DND-41 (cell line): ENCODE measurements around the gene DHRS3.
A peak's percentile ranks its signal among the peaks of the same experiment; 100 is the strongest.

Experiments
- ATAC-seq: fragments of 200-7000 bp; cut with Tn5 transposase; 3 replicates; pipeline ENCODE4 v1.9.1; 2021; ENCODE audit warnings: low read depth; ENCODE audit not compliant: insufficient read depth
- DNase-seq: peaks from one replicate; pipeline ENCODE4 v3.0.0-alpha.2; 2020
- H2AFZ ChIP-seq: 2 replicates; pipeline ENCODE4 v1.6.0; 2012; ENCODE audit warnings: low read depth, low read length
- H3K27ac ChIP-seq: 2 replicates; pipeline ENCODE4 v1.5.1; 2012; ENCODE audit warnings: low read length, inconsistent platforms
- H3K27me3 ChIP-seq: fragments of 200-600 bp; sonication (generic); 2 replicates; pipeline ENCODE4 v1.6.0; 2012; ENCODE audit warnings: low read length, mild to moderate bottlenecking, inconsistent platforms; ENCODE audit not compliant: insufficient read depth, poor library complexity
- H3K36me3 ChIP-seq: 2 replicates; pipeline ENCODE4 v1.5.1; 2012; ENCODE audit warnings: low read length, inconsistent platforms; ENCODE audit not compliant: insufficient read depth
- H3K4me1 ChIP-seq: 2 replicates; pipeline ENCODE4 v1.5.1; 2012; ENCODE audit warnings: mild to moderate bottlenecking, low read length; ENCODE audit not compliant: insufficient read depth
- H3K4me2 ChIP-seq: 2 replicates; pipeline ENCODE4 v1.6.0; 2012; ENCODE audit warnings: mild to moderate bottlenecking, moderate library complexity, low read length, inconsistent platforms; ENCODE audit not compliant: insufficient read depth
- H3K4me3 ChIP-seq, 2 experiments: fragments of 200-600 bp in 1 of 2; shearing (Covaris generic) in 1 of 2; 2 replicates each; pipeline ENCODE4 v1.5.1; 2012 to 2016; ENCODE audit warnings: inconsistent platforms in 2 of 2, low read length in 2 of 2, mild to moderate bottlenecking in 2 of 2, low read depth in 1 of 2, moderate library complexity in 1 of 2
- H3K79me2 ChIP-seq: 2 replicates; pipeline ENCODE4 v1.6.0; 2012; ENCODE audit warnings: low read length, inconsistent platforms; ENCODE audit not compliant: insufficient read depth
- H3K9ac ChIP-seq: 2 replicates; pipeline ENCODE4 v1.6.0; 2012; ENCODE audit warnings: low read depth, mild to moderate bottlenecking, inconsistent platforms, low read length, moderate library complexity
- H3K9me3 ChIP-seq: 2 replicates; pipeline ENCODE4 v1.5.1; 2012; ENCODE audit warnings: low read length, moderate library complexity, mild to moderate bottlenecking, inconsistent platforms; ENCODE audit not compliant: insufficient read depth, severe bottlenecking
- H4K20me1 ChIP-seq: 2 replicates; pipeline ENCODE4 v1.6.0; 2012; ENCODE audit warnings: low read length; ENCODE audit not compliant: insufficient read depth
- CTCF ChIP-seq: IDR thresholded peaks from 2 replicates; pipeline ENCODE4 v1.5.1; 2012; ENCODE audit warnings: borderline replicate concordance, low read length, moderate library complexity, mild to moderate bottlenecking; ENCODE audit not compliant: poor library complexity, severe bottlenecking; ENCODE audit errors: extremely low read depth
- EZH2 ChIP-seq: IDR thresholded peaks from 3 replicates; pipeline ENCODE4 v1.6.1; 2012; ENCODE audit warnings: borderline replicate concordance, low read depth, mild to moderate bottlenecking, moderate library complexity, low read length, inconsistent platforms; ENCODE audit not compliant: severe bottlenecking

Gene DHRS3

GRCh38 chr1:12620488-12620865 lies 2.5 kb upstream of the DHRS3 start:
- Histone ChIP-seq H3K79me2 (peaks cover 20% of the 10 kb centered on the region), H3K27me3 (peaks cover 5% of the 10 kb centered on the region), H3K4me1 (peaks cover 54% of the 10 kb centered on the region), H3K9me3 (no peaks in the 10 kb centered on the region), H2AFZ (no peak overlapping the region), H3K36me3 (no peaks in the 10 kb centered on the region; the same call in 1 of the 2 replicates), H3K4me2 (peak overlapping the region; percentile 68), H3K9ac (peak overlapping the region; percentile 23), H4K20me1 (0 out of 2 replicates have a peak, but pooled peaks cover 5% of the 10 kb centered on the region), H3K27ac (peak overlapping the region; percentile 63), H3K4me3 (no peak overlapping the region)
- DNase-seq = peak; percentile 73
- no peak for TF ChIP-seq CTCF
- no peak for TF ChIP-seq EZH2
- peak; percentile 47 for ATAC-seq

GRCh38 chr1:12619792-12620487 lies 1.9 kb upstream of the DHRS3 start:
- Histone ChIP-seq H3K4me3 (peak overlapping the region in 1 of 2 experiments; percentile 60; a peak in 2 of 4 replicates), H3K79me2 (peaks cover 26% of the 10 kb centered on the region), H3K4me2 (peak overlapping the region; percentile 68), H3K27ac (peak overlapping the region; percentile 90), H3K9me3 (no peaks in the 10 kb centered on the region), H3K36me3 (no peaks in the 10 kb centered on the region; the same call in 1 of the 2 replicates), H2AFZ (no peak overlapping the region), H3K9ac (peak overlapping the region; percentile 65), H3K4me1 (peaks cover 60% of the 10 kb centered on the region), H4K20me1 (peaks cover 8% of the 10 kb centered on the region; the same call in 1 of the 2 replicates), H3K27me3 (peaks cover 5% of the 10 kb centered on the region)
- peak; percentile 43 for ATAC-seq
- DNase-seq = peak; percentile 81
- peak; percentile 97 for TF ChIP-seq CTCF
- TF ChIP-seq EZH2 = no peak

- Histone ChIP-seq H3K27ac (peak overlapping the region; percentile 90), H3K4me3 (peak overlapping the region; percentile 27 to 60; a peak in 3 of 4 replicates), H3K4me2 (peak overlapping the region; percentile 68), H3K27me3 (peaks cover 5% of the 10 kb centered on the region), H3K36me3 (no peaks in the 10 kb centered on the region; the same call in 1 of the 2 replicates), H3K9ac (peak overlapping the region; percentile 65), H4K20me1 (peaks cover 13% of the 10 kb centered on the region), H3K79me2 (peaks cover 33% of the 10 kb centered on the region), H2AFZ (peak overlapping the region; percentile 64), H3K9me3 (no peaks in the 10 kb centered on the region), H3K4me1 (peaks cover 67% of the 10 kb centered on the region)
- DNase-seq = peak; percentile 74
- TF ChIP-seq CTCF = no peak
- TF ChIP-seq EZH2 = no peak
- peak; percentile 49 for ATAC-seq
Observed at GRCh38 chr1:12618965-12619791, 1.2 kb upstream of the DHRS3 start.
